SK-N-SH treated with all-trans-retinoic acid at 6 μM for 48 hours (cell line): ENCODE data around the gene SPACA5B.
"Not testable (repeated sequence)": the region's sequence is repeated elsewhere in the genome, so short reads cannot be mapped to it uniquely, and the experiment has no call there.

Source experiments
- ATAC-seq: fragments of 200-7000 bp; cut with Tn5 transposase; 3 replicates; pipeline ENCODE4 v1.9.1; 2020; ENCODE audit warnings: mild to moderate bottlenecking, moderate library complexity
- ARNTL ChIP-seq: fragments of 450-650 bp; formaldehyde crosslinking; IDR thresholded peaks from 2 replicates; pipeline ENCODE4 v1.5.0; 2020; ENCODE audit warnings: low read depth, mild to moderate bottlenecking, moderate library complexity, borderline replicate concordance
- BACH2 ChIP-seq: fragments of 250-450 bp; sonication (Bioruptor Pico); IDR thresholded peaks from 2 replicates; pipeline ENCODE4 v1.9.0; 2021; ENCODE audit warnings: mild to moderate bottlenecking, borderline replicate concordance
- CSDC2 ChIP-seq: fragments of 250-450 bp; sonication (Bioruptor Pico); IDR thresholded peaks from 2 replicates; pipeline ENCODE4 v1.5.0; 2020; ENCODE audit warnings: mild to moderate bottlenecking, moderate library complexity
- ESRRG ChIP-seq: fragments of 250-450 bp; sonication (Bioruptor Pico); IDR thresholded peaks from 2 replicates; pipeline ENCODE4 v1.6.1; 2021; ENCODE audit warnings: mild to moderate bottlenecking
- GLIS3 ChIP-seq: fragments of 250-450 bp; sonication (Bioruptor Pico); IDR thresholded peaks from 2 replicates; pipeline ENCODE4 v1.5.0; 2020; ENCODE audit warnings: mild to moderate bottlenecking, moderate library complexity
- OSR1 ChIP-seq: fragments of 250-450 bp; sonication (Bioruptor Pico); IDR thresholded peaks from 2 replicates; pipeline ENCODE4 v1.8.0; 2022; ENCODE audit warnings: moderate library complexity, mild to moderate bottlenecking, inconsistent platforms
- PPARA ChIP-seq: fragments of 250-450 bp; sonication (Bioruptor Pico); IDR thresholded peaks from 2 replicates; pipeline ENCODE4 v1.5.0; 2020; ENCODE audit warnings: mild to moderate bottlenecking, borderline replicate concordance
- RARB ChIP-seq: fragments of 250-450 bp; sonication (Bioruptor Pico); IDR thresholded peaks from 2 replicates; pipeline ENCODE4 v1.8.0; 2021; ENCODE audit warnings: mild to moderate bottlenecking, moderate library complexity
- SNAI2 ChIP-seq: fragments of 250-450 bp; sonication (Bioruptor Pico); IDR thresholded peaks from 2 replicates; pipeline ENCODE4 v1.5.0; 2020; ENCODE audit warnings: mild to moderate bottlenecking, moderate library complexity
- TOX ChIP-seq: fragments of 250-450 bp; sonication (Bioruptor Pico); IDR thresholded peaks from 2 replicates; pipeline ENCODE4 v1.8.0; 2021; ENCODE audit warnings: mild to moderate bottlenecking, moderate library complexity, borderline replicate concordance
- ZC3H10 ChIP-seq: fragments of 250-450 bp; sonication (Bioruptor Pico); IDR thresholded peaks from 2 replicates; pipeline ENCODE4 v1.5.1; 2021; ENCODE audit warnings: mild to moderate bottlenecking, moderate library complexity
- ZFP3 ChIP-seq: fragments of 250-450 bp; sonication (Bioruptor Pico); IDR thresholded peaks from 2 replicates; pipeline ENCODE4 v1.5.0; 2020; ENCODE audit warnings: mild to moderate bottlenecking, moderate library complexity
- ZFP30 ChIP-seq: fragments of 450-650 bp; formaldehyde crosslinking; IDR thresholded peaks from 2 replicates; pipeline ENCODE4 v1.5.0; 2022; ENCODE audit warnings: mild to moderate bottlenecking, moderate library complexity
- ZNF70 ChIP-seq: fragments of 450-650 bp; formaldehyde crosslinking; IDR thresholded peaks from 2 replicates; pipeline ENCODE4 v1.5.0; 2020; ENCODE audit warnings: mild to moderate bottlenecking, moderate library complexity
- TF ChIP-seq, protein P1 (sequence below): fragments of 250-450 bp; sonication (Bioruptor Pico); IDR thresholded peaks from 2 replicates; pipeline ENCODE4 v1.5.1; 2020; ENCODE audit warnings: low read depth, mild to moderate bottlenecking, moderate library complexity
- TF ChIP-seq, protein P2 (sequence below): fragments of 250-450 bp; sonication (Bioruptor Pico); IDR thresholded peaks from 2 replicates; pipeline ENCODE4 v1.5.1; 2021; ENCODE audit warnings: mild to moderate bottlenecking, moderate library complexity
- TF ChIP-seq, protein P3 (sequence below): fragments of 250-450 bp; sonication (Bioruptor Pico); IDR thresholded peaks from 2 replicates; pipeline ENCODE4 v1.8.0; 2020; ENCODE audit warnings: mild to moderate bottlenecking, moderate library complexity, borderline replicate concordance
- TF ChIP-seq, protein P4 (sequence below): fragments of 250-450 bp; sonication (Bioruptor Pico); IDR thresholded peaks from 2 replicates; pipeline ENCODE4 v1.5.0; 2020; ENCODE audit warnings: mild to moderate bottlenecking, moderate library complexity

The SPACA5B gene

DNA sequence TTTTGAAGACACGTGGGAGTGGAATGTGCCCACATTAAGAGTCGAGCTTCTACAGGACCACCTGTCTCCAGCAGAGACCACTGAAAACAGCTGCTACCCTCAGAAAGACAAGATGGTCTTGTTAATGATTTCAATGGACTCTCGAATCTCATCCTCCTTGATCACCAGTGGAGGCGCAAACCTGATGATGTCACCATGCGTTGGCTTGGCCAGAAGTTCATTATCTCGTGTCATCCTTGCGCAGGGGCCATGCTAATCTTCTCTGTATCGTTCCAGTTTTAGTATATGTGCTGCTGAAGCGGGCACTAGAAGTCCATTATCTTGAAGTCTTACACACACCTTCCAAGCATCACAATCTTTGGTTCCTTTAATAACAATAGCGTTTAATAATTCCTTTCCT, 23.3 kb downstream of the SPACA5B start (continued):
- TF ChIP-seq OSR1 (CRISPR knock-in tag), result no peak
- no peak for TF ChIP-seq ESRRG (CRISPR knock-in tag)
- TF ChIP-seq ZNF70 (CRISPR knock-in tag), result no peak
- TF ChIP-seq RARB (CRISPR knock-in tag), result no peak
- TF ChIP-seq, protein P1, sequence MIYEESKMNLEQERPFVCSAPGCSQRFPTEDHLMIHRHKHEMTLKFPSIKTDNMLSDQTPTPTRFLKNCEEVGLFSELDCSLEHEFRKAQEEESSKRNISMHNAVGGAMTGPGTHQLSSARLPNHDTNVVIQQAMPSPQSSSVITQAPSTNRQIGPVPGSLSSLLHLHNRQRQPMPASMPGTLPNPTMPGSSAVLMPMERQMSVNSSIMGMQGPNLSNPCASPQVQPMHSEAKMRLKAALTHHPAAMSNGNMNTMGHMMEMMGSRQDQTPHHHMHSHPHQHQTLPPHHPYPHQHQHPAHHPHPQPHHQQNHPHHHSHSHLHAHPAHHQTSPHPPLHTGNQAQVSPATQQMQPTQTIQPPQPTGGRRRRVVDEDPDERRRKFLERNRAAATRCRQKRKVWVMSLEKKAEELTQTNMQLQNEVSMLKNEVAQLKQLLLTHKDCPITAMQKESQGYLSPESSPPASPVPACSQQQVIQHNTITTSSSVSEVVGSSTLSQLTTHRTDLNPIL (CRISPR knock-in tag), result no peak
- TF ChIP-seq, all 23 proteins: peak for 0

DNA sequence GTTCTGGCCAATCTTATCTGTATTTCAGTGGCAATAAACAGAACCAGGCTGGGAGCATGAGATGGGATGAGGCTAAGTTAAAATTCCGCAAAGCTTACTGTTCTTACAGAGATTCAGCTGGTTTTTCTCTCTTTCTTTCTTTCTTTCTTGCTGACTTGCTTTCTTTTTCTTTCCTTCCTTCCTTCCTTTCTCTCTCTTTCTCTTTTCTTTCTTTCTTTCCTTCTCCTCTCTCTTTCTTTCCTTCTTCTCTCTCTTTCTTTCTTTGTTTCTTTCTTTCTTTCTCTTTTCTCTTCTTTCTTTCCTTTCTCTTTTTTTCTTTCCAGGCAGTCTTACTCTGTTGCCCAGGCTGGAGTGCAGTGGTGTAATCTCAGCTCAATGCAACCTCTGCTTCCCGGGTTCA, 24.4 kb downstream of the SPACA5B start:
- TF ChIP-seq ZNF70 (CRISPR knock-in tag) (no peak), BACH2 (CRISPR knock-in tag) (no peak), PPARA (no peak), ZFP30 (CRISPR knock-in tag) (no peak), ZC3H10 (CRISPR knock-in tag) (no peak), SNAI2 (CRISPR knock-in tag) (no peak)
- TF ChIP-seq, protein P2, sequence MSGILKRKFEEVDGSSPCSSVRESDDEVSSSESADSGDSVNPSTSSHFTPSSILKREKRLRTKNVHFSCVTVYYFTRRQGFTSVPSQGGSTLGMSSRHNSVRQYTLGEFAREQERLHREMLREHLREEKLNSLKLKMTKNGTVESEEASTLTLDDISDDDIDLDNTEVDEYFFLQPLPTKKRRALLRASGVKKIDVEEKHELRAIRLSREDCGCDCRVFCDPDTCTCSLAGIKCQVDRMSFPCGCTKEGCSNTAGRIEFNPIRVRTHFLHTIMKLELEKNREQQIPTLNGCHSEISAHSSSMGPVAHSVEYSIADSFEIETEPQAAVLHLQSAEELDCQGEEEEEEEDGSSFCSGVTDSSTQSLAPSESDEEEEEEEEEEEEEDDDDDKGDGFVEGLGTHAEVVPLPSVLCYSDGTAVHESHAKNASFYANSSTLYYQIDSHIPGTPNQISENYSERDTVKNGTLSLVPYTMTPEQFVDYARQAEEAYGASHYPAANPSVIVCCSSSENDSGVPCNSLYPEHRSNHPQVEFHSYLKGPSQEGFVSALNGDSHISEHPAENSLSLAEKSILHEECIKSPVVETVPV (CRISPR knock-in tag), result no peak
- no peak for ATAC-seq

DNA sequence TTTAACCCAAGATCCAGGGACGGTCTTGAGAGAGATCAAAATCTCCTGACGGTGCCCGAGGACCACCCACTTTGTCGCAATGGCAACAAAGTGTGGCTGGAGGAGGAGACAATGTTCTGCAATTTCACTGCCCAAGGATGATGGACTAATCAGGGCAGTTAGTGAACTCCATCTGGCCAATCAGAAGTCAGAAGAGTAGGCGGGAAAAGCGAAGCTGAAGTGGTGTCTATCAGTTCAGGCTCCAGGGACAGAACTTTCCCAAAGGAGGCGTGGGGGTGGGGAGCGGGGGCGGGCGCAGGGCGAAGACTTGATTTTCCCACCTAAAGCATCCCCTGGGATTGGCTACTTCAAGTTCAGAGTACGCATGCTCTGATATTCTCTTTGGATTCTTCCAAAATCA, 25.6 kb downstream of the SPACA5B start:
- no peak for ATAC-seq
- TF ChIP-seq OSR1 (CRISPR knock-in tag) (no peak), BACH2 (CRISPR knock-in tag) (no peak)
- TF ChIP-seq, protein P2 (CRISPR knock-in tag), result no peak
- TF ChIP-seq, protein P3, sequence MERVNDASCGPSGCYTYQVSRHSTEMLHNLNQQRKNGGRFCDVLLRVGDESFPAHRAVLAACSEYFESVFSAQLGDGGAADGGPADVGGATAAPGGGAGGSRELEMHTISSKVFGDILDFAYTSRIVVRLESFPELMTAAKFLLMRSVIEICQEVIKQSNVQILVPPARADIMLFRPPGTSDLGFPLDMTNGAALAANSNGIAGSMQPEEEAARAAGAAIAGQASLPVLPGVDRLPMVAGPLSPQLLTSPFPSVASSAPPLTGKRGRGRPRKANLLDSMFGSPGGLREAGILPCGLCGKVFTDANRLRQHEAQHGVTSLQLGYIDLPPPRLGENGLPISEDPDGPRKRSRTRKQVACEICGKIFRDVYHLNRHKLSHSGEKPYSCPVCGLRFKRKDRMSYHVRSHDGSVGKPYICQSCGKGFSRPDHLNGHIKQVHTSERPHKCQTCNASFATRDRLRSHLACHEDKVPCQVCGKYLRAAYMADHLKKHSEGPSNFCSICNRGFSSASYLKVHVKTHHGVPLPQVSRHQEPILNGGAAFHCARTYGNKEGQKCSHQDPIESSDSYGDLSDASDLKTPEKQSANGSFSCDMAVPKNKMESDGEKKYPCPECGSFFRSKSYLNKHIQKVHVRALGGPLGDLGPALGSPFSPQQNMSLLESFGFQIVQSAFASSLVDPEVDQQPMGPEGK (CRISPR knock-in tag), result no peak

DNA sequence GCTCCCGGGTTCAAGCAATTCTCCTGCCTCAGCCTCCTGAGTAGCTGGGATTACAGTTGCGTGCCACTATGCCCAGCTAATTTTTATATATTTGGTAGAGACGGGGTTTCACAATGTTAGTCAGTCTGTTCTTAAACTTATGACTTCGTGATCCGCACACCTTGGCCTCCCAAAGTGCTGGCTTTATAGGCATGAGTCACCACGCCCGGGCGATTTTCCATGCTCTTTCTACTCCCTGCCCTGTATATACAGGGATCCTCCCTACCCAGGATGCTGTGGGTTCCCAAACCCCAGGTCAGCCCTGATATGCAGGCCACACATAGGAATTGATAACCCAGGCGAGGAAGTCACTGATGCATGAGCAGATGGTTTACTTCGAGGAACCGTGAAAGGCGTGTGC, 34.8 kb downstream of the SPACA5B start:
- ATAC-seq, result no peak
- no peak for TF ChIP-seq ZFP30 (CRISPR knock-in tag)
- TF ChIP-seq CSDC2 (CRISPR knock-in tag), result no peak
- no peak for TF ChIP-seq RARB (CRISPR knock-in tag)
- TF ChIP-seq SNAI2 (CRISPR knock-in tag), result no peak
- TF ChIP-seq, protein P2 (CRISPR knock-in tag), result no peak
- TF ChIP-seq ZNF70 (CRISPR knock-in tag), result no peak
- TF ChIP-seq ZC3H10 (CRISPR knock-in tag), result no peak
- no peak for TF ChIP-seq BACH2 (CRISPR knock-in tag)
- TF ChIP-seq GLIS3, result no peak
- TF ChIP-seq, protein P1 (CRISPR knock-in tag), result no peak
- TF ChIP-seq TOX (CRISPR knock-in tag), result no peak
- no peak for TF ChIP-seq ZFP3 (CRISPR knock-in tag)
- no peak for TF ChIP-seq OSR1 (CRISPR knock-in tag)
- no peak for TF ChIP-seq ARNTL (CRISPR knock-in tag)
- TF ChIP-seq, protein P4, sequence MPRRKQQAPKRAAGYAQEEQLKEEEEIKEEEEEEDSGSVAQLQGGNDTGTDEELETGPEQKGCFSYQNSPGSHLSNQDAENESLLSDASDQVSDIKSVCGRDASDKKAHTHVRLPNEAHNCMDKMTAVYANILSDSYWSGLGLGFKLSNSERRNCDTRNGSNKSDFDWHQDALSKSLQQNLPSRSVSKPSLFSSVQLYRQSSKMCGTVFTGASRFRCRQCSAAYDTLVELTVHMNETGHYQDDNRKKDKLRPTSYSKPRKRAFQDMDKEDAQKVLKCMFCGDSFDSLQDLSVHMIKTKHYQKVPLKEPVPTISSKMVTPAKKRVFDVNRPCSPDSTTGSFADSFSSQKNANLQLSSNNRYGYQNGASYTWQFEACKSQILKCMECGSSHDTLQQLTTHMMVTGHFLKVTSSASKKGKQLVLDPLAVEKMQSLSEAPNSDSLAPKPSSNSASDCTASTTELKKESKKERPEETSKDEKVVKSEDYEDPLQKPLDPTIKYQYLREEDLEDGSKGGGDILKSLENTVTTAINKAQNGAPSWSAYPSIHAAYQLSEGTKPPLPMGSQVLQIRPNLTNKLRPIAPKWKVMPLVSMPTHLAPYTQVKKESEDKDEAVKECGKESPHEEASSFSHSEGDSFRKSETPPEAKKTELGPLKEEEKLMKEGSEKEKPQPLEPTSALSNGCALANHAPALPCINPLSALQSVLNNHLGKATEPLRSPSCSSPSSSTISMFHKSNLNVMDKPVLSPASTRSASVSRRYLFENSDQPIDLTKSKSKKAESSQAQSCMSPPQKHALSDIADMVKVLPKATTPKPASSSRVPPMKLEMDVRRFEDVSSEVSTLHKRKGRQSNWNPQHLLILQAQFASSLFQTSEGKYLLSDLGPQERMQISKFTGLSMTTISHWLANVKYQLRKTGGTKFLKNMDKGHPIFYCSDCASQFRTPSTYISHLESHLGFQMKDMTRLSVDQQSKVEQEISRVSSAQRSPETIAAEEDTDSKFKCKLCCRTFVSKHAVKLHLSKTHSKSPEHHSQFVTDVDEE (CRISPR knock-in tag), result no peak

DNA sequence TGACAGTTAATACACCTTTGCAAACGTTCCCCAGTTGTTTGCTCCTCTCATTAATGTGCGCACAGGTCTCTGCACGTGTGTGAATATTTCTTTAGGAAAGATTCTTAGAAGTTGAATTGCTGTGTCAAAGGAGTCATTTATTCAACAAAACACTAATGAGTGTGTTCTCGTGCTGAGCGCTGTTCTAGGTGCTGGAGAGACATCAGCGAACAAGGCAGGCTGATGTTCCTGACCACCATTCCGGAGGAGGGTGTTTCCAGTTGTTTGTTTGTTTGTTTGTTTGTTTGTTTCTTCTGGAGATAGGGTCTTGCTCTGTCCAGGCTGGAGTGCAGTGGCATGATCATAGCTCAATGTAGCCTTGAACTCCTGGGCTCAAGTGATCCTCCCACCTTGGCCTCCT, 35.9 kb downstream of the SPACA5B start:
- not testable (repeated sequence) for ATAC-seq
